MM.1S (cell line): ENCODE results near the gene C16orf87.

Experiments used
- EZH2 ChIP-seq: fragments of 300-600 bp; sonication (generic); optimal IDR thresholded peaks from 2 replicates; pipeline ENCODE3; 2017; ENCODE audit warnings: low read depth, mild to moderate bottlenecking, antibody characterized with exemption, low read length, mixed read lengths
- TF ChIP-seq, protein P1 (sequence below): fragments of 300-600 bp; sonication (generic); IDR thresholded peaks from 2 replicates; pipeline ENCODE4 v1.5.1; 2016; ENCODE audit warnings: antibody characterized with exemption, low read length, mixed read lengths

- TF ChIP-seq, protein P1, sequence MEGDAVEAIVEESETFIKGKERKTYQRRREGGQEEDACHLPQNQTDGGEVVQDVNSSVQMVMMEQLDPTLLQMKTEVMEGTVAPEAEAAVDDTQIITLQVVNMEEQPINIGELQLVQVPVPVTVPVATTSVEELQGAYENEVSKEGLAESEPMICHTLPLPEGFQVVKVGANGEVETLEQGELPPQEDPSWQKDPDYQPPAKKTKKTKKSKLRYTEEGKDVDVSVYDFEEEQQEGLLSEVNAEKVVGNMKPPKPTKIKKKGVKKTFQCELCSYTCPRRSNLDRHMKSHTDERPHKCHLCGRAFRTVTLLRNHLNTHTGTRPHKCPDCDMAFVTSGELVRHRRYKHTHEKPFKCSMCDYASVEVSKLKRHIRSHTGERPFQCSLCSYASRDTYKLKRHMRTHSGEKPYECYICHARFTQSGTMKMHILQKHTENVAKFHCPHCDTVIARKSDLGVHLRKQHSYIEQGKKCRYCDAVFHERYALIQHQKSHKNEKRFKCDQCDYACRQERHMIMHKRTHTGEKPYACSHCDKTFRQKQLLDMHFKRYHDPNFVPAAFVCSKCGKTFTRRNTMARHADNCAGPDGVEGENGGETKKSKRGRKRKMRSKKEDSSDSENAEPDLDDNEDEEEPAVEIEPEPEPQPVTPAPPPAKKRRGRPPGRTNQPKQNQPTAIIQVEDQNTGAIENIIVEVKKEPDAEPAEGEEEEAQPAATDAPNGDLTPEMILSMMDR, result no peak
- TF ChIP-seq EZH2, result no peak
These were observed 13.1 kb upstream of the C16orf87 start for GRCh38 chr16:46843898-46844642.
